NCI-H1105 (cell line): ENCODE results near the gene COL20A1.
"Not testable (repeated sequence)": the region's sequence is repeated elsewhere in the genome, so short reads cannot be mapped to it uniquely, and the experiment has no call there.

Source experiments
- DNase-seq: peaks from one replicate; lab custom pipeline; 2025; lab: John Stamatoyannopoulos, UW

The COL20A1 gene

DNA sequence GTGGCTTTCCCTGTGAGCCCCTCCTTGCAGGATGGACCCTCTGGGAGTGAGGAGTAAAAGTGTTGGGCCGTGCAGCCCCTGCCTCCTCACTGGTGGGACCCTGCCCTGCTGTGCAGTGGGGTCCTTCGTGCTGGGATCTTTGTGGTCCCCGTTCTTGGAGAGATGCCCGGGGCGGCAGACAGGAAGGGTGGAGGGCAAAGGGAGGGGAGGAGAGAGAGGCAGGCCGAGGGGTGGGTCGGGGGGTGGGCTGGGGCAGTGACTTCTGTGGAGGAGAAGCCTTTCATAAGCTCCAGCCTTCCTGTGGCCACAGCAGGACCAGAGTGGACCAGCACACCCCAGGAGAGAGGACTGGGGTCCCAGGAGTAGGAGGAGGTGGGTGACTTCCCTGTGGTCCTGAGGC, at the start of gene COL20A1:
COL20A1 (plus strand) TSS at position 283 of the 400 bp plus-strand sequence. CDS start 1,922 bp downstream, outside the sequence.
- DNase-seq, result no peak

- no peak for DNase-seq
Observed at GRCh38 chr20:63243604-63244247, 49.3 kb upstream of the COL20A1 start.

- DNase-seq, result no peak
Observed at GRCh38 chr20:63244468-63244867, 48.5 kb upstream of the COL20A1 start.

- no peak for DNase-seq
Observed at GRCh38 chr20:63246490-63247288, 46.3 kb upstream of the COL20A1 start.

DNA sequence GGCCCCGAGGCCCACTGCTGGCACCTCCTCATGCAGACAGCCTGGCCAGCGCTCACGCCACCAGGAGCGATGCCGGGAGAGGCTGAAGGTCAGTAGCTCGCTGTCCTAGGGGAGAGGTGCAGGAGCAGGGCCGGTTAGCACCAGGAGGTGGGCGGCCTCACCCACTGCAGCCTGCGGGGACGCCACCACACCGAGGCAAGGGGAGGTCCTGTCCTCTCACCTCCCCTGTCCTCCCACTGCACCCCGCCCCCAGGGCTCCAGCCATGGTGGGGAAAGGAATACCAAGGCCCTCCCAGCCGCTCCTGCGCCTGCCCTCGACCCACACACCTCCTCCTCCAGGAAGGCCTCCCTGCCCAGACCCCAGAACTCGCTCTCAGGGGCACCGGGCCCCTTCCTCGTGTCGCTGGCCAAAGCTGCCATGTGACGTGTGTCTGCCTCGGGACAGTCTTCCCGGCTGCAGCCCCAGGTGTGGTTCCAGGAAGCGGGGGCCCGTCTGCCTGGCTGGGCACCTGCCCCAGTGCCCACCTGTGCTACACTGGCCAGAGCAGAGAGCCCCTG, 45.2 kb upstream of the COL20A1 start:
- no peak for DNase-seq

- DNase-seq, result no peak
Observed at GRCh38 chr20:63248835-63249591, 44.0 kb upstream of the COL20A1 start.

DNA sequence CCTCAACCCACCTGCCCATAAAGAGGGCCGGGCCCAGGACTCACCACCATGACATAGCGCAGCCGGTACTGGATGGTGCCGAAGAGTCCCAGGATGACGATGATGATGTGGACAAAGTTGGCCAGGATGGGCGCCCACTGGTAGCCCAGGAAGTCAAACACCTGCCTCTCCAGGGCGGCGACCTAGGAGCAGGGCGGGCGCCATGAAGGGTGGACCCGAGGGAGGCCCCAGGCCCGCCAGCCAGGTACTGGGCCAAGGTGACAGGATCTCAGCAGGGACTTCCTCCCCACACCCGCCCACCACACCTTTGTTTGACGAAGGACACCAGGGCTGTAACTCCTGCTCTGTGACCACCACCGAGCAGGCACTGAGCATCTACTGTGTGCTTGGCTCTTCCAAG, 43.1 kb upstream of the COL20A1 start:
- DNase-seq, result no peak

GRCh38 chr20:63251350-63251749, 41.6 kb upstream of the COL20A1 start:
- DNase-seq, result not testable (repeated sequence)

- DNase-seq, result no peak
Observed at GRCh38 chr20:63252284-63252711, 40.7 kb upstream of the COL20A1 start.

DNA sequence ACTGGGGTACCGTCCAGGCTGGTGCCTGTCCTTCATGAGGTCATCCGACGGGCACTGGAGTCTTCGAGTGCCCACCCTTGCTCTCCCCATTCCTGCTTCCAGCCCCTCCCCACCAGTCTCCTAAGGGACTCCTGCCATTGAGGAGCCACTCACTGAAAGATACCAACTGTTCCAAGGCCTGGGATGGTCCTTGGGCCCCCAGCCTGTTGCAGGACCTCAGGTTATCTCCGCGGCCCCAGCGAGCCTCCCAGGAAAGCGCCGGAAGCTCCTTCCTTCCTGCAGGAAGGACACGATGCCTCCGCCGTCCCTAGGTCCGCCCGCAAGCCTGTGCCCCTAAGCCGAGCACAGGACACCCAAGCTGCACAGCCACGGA, 39.9 kb upstream of the COL20A1 start:
- DNase-seq, result no peak

- DNase-seq, result no peak
Observed at GRCh38 chr20:63253438-63254231, 39.4 kb upstream of the COL20A1 start.

GRCh38 chr20:63254232-63254605, 38.8 kb upstream of the COL20A1 start, which contains the start of gene NKAIN4:
Gene NKAIN4 (minus strand): TSS chr20:63254463. CDS start chr20:63254450, 13 bp downstream.
- DNase-seq, result no peak

- DNase-seq, result no peak
Observed at GRCh38 chr20:63254606-63255384, 38.2 kb upstream of the COL20A1 start.

GRCh38 chr20:63255931-63256704, 36.9 kb upstream of the COL20A1 start:
- peak; percentile 15 for DNase-seq

DNA sequence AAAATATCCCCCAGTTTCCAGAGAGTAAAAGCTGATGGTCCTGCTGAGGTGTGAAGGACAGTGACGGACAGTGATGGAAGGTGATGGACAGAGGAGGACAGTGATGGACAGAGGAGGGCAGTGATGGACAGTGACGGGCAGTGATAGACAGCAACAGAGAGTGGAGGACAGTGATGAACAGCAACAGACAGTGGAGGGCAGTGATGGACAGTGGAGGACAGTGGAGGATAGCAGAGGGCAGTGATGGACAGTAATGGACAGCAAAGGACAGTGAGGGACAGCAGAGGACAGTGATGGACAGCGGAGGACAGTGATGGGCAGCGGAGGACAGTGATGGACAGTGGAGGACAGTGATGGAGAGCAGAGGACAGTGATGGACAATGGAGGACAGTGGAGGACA, 36.0 kb upstream of the COL20A1 start:
- DNase-seq, result no peak

DNA sequence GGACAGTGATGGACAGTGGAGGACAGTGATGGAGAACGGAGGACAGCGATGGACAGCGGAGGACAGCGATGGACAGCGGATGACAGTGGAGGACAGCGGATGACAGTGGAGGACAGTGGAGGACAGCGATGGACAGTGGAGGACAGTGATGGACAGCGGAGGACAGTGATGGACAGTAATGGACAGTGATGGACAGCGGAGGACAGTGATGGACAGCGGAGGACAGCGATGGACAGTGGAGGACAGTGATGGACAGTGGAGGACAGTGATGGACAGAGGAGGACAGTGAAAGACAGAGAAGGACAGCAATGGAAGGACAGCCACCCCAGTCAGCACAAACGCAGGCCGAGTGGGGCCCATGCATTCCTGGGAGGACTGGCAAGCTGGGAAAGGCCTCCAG, 35.4 kb upstream of the COL20A1 start:
- DNase-seq, result no peak

GRCh38 chr20:63258781-63259180, 34.2 kb upstream of the COL20A1 start:
- no peak for DNase-seq

DNA sequence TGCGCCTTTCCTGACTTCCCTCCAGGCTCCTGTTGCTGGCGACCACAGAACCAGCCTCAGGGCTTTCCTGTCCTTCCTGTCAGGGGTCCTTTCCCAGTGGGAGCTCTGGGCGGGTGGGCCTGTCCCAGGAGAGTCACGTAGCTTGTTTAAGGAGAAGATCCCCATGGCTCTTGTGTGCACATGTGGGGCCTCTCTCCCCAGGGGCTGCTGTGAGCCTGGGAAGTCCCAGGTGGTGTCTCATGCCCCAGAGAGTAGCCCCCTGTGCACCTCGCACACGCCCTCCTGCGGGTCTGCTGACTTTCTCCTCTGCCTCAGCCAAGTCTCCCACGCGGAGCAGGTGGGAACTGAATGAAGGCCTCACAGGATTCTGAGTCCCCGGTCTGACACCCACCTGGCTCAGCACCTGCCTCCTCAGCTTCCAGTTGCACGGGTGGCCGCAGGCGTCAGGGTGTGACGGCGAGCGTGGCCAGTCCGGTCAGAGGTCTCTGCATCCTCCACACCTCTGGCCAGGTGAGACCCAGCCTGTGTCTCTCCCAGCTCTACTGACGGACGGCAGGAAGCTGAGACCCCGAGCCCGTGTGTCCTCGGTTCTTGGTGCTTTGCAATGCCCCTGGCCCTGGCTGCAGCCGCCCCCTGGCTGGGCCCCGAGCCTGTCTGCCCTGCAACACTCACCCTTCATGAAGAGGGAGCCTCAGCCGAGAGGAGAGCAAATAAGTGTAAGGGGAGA, 33.1 kb upstream of the COL20A1 start:
- no peak for DNase-seq

DNA sequence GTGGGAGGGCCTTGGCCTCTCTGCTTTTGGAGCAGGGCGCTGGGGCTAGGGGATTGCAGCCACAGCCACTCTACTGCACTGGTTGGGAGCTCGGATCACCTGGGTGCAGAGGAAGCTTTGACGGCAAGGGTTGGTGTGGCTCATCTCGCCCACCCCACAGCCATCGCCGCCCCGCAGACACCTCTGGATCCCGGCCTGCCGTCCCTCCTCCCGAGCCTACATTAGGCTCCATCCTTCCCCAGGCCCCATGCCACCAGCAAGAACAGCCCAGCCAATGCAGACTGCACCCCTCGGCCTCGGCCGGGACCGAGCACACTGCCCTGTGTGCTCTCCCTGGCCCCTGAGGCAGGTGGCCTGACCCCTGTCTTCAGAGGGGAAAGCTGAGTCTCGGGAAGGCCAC, 32.5 kb upstream of the COL20A1 start:
- DNase-seq, result no peak
